Spinal cord (tissue), 10 donors: ENCODE results near the gene CLDN7. TPM values are rescaled to one million over a fixed set of nuclear protein-coding genes. Genes with fewer than 3 reads are reported as not detected.

Source experiments
- DNase-seq, 6 donors: peaks; one replicate each; pipeline versions ENCODE4 v3.0.0 to v3.0.0-alpha.2; 2013 to 2015; ENCODE audit warnings: low spot score in 6 of 6, low read depth in 4 of 6
- H3K27ac ChIP-seq: one replicate; pipeline ENCODE4 v1.5.1; 2013; ENCODE audit warnings: low read depth, low read length, control low read depth
- H3K27me3 ChIP-seq: one replicate; pipeline ENCODE4 v1.6.1; 2013; ENCODE audit warnings: low read length; ENCODE audit not compliant: control insufficient read depth, insufficient read depth
- H3K36me3 ChIP-seq: one replicate; pipeline ENCODE4 v1.6.1; 2013; ENCODE audit warnings: low read length; ENCODE audit not compliant: control insufficient read depth, insufficient read depth
- H3K4me1 ChIP-seq: one replicate; pipeline ENCODE4 v1.6.1; 2013; ENCODE audit warnings: low read length; ENCODE audit not compliant: control insufficient read depth, insufficient read depth
- H3K4me3 ChIP-seq: one replicate; pipeline ENCODE4 v1.5.1; 2013; ENCODE audit warnings: low read depth, low read length, control low read depth
- H3K9me3 ChIP-seq: one replicate; pipeline ENCODE4 v1.6.1; 2013; ENCODE audit warnings: low read length; ENCODE audit not compliant: control insufficient read depth, insufficient read depth
- WGBS: methylation state at CpG from one replicate; pipeline ENCODE4 v1.1.5; 2013; ENCODE audit warnings: missing lambda C conversion rate; ENCODE audit not compliant: insufficient coverage; 5-methylcytosine and 5-hydroxymethylcytosine counted together
- polyA plus RNA-seq, 2 donors: library from polyadenylated mRNA; unstranded; fragments of 120-200 nt; gene quantifications; one replicate each; pipeline ENCODE4 v1.2.1, GENCODE V29; 2013; ENCODE audit not compliant: insufficient read length in 2 of 2
- total RNA-seq, 2 donors: library from RNA; depleted of rRNA in 1 of 2; stranded (reverse); fragments of 120-200 nt in 1 of 2; fragments of >200 nt in 1 of 2; gene quantifications; one replicate each; pipeline versions ENCODE4 v1.2.3 to v1.2.4, GENCODE V29; 2013 to 2014
- donor health status: healthy.

The CLDN7 gene
- total and polyA plus RNA-seq, 4 donors: 0.79 to 2.3 (median 1.3) TPM

- WGBS: 94% methylated on average over 7 of the region's 8 CpGs
- H3K4me3 ChIP-seq: no peak overlapping the region
- H3K36me3 ChIP-seq: peaks cover 57% of the 10 kb centered on the region
- no peaks in the 10 kb centered on the region for H3K9me3 ChIP-seq
- peaks cover 19% of the 10 kb centered on the region for H3K4me1 ChIP-seq
- no peak for DNase-seq
- no peak overlapping the region for H3K27ac ChIP-seq
- peaks cover 20% of the 10 kb centered on the region for H3K27me3 ChIP-seq
Observed at GRCh38 chr17:7256766-7257456, 5.4 kb downstream of the CLDN7 start.

GRCh38 chr17:7254511-7254910 is 7.8 kb downstream of the CLDN7 start:
- no peak for DNase-seq
- Histone ChIP-seq H3K27me3 (no peaks in the 10 kb centered on the region), H3K36me3 (peaks cover 51% of the 10 kb centered on the region), H3K9me3 (no peaks in the 10 kb centered on the region), H3K27ac (no peak overlapping the region), H3K4me3 (no peak overlapping the region), H3K4me1 (peaks cover 21% of the 10 kb centered on the region)
- WGBS: 88% methylated on average over 4 of the region's 4 CpGs

GRCh38 chr17:7253082-7253481 is 9.2 kb downstream of the CLDN7 start:
- DNase-seq: no peak
- Histone ChIP-seq H3K4me3 (peak overlapping the region; percentile 98), H3K9me3 (no peaks in the 10 kb centered on the region), H3K36me3 (peaks cover 37% of the 10 kb centered on the region), H3K4me1 (peaks cover 31% of the 10 kb centered on the region), H3K27me3 (no peaks in the 10 kb centered on the region), H3K27ac (peak overlapping the region; percentile 100)
- 83% methylated on average over 3 of the region's 5 CpGs for whole genome bisulfite sequencing

- H3K27me3 ChIP-seq: no peaks in the 10 kb centered on the region
- H3K27ac ChIP-seq: peak within 1 kb of the TSS; percentile 100
- DNase-seq: peak in 5 of 6 donors; percentile 84 to 97 (median 89)
- peaks cover 30% of the 10 kb centered on the region for H3K36me3 ChIP-seq
- no peaks in the 10 kb centered on the region for H3K9me3 ChIP-seq
- H3K4me1 ChIP-seq: peaks cover 31% of the 10 kb centered on the region
- peak within 1 kb of the TSS; percentile 98 for H3K4me3 ChIP-seq
- 0% methylated on average over 40 of the region's 55 CpGs for WGBS
Observed at GRCh38 chr17:7252176-7253043, 9.9 kb downstream of the CLDN7 start, which contains the start of gene ELP5. Gene ELP5, plus strand, starts transcription at chr17:7252215. Its CDS starts 336 bp downstream, at chr17:7252551.

- DNase-seq: peak; percentile 99 to 100 (median 100)
- WGBS: under 1% methylated on average over 37 of the region's 41 CpGs
- H3K36me3 ChIP-seq: peaks cover 27% of the 10 kb centered on the region
- no peaks in the 10 kb centered on the region for H3K27me3 ChIP-seq
- peak within 1 kb of the TSS; percentile 100 for H3K27ac ChIP-seq
- peaks cover 31% of the 10 kb centered on the region for H3K4me1 ChIP-seq
- peak within 1 kb of the TSS; percentile 98 for H3K4me3 ChIP-seq
- no peaks in the 10 kb centered on the region for H3K9me3 ChIP-seq
Observed at GRCh38 chr17:7251661-7252175, 10.6 kb downstream of the CLDN7 start, which contains the start of gene CTDNEP1. Gene CTDNEP1, minus strand, starts transcription at chr17:7251734. Its CDS starts 438 bp downstream, at chr17:7251296.

- Histone ChIP-seq H3K27me3 (no peaks in the 10 kb centered on the region), H3K9me3 (no peaks in the 10 kb centered on the region), H3K4me1 (peaks cover 31% of the 10 kb centered on the region), H3K4me3 (peak overlapping the region; percentile 98), H3K36me3 (peaks cover 26% of the 10 kb centered on the region), H3K27ac (peak overlapping the region; percentile 100)
- under 1% methylated on average over 50 of the region's 55 CpGs for WGBS
- peak in 2 of 6 donors; percentile 19 to 33 for DNase-seq
Observed at GRCh38 chr17:7250695-7251627, 11.3 kb downstream of the CLDN7 start.

- no peak overlapping the region for H3K27ac ChIP-seq
- WGBS: 91% methylated on average over 7 of the region's 7 CpGs
- H3K9me3 ChIP-seq: no peaks in the 10 kb centered on the region
- peaks cover 25% of the 10 kb centered on the region for H3K36me3 ChIP-seq
- no peaks in the 10 kb centered on the region for H3K27me3 ChIP-seq
- peak in 1 of 6 donors; percentile 1 for DNase-seq
- peaks cover 31% of the 10 kb centered on the region for H3K4me1 ChIP-seq
- peak overlapping the region; percentile 98 for H3K4me3 ChIP-seq
Observed at GRCh38 chr17:7249830-7250229, 12.4 kb downstream of the CLDN7 start.

GRCh38 chr17:7249214-7249613 is 13.1 kb downstream of the CLDN7 start:
- WGBS: 93% methylated on average over 6 of the region's 6 CpGs
- peaks cover 25% of the 10 kb centered on the region for H3K36me3 ChIP-seq
- H3K27ac ChIP-seq: no peak overlapping the region
- H3K4me3 ChIP-seq: no peak overlapping the region
- H3K9me3 ChIP-seq: no peaks in the 10 kb centered on the region
- DNase-seq: peak in 1 of 6 donors; percentile 1
- H3K27me3 ChIP-seq: no peaks in the 10 kb centered on the region
- peaks cover 31% of the 10 kb centered on the region for H3K4me1 ChIP-seq

- peaks cover 28% of the 10 kb centered on the region for H3K36me3 ChIP-seq
- WGBS: 77% methylated on average over 2 of the region's 4 CpGs
- H3K4me3 ChIP-seq: no peak overlapping the region
- no peaks in the 10 kb centered on the region for H3K27me3 ChIP-seq
- DNase-seq: no peak
- no peak overlapping the region for H3K27ac ChIP-seq
- H3K9me3 ChIP-seq: no peaks in the 10 kb centered on the region
- peaks cover 34% of the 10 kb centered on the region for H3K4me1 ChIP-seq
Observed at GRCh38 chr17:7248796-7249195, 13.5 kb downstream of the CLDN7 start.
